Measurements from ENCODE around the gene RAD51B.

The RAD51B gene

DNA sequence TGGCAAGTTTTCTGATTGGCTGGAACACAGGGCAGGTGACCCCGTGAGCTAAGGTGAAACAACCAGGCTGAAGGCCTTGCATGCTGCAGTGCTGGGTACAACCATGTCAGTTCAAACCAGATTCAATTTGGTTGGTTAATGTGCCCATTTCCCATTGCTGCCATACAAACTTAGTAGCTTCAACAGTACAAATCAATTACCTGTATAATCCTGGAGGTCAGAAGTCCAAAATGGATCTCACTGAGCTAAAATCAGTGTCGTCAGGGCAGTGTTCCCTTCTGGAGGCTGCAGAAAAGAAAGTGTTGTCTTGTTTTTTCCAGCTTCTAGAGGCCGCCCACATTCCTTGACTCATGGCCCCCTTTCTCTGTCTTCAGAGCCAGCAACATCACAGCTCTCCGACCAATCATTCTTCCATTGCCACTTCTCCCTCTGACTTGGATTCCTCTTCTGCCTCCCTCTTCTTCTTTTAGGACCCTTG, 751.6 kb downstream of the RAD51B start:
- no peak for DNase-seq

DNA sequence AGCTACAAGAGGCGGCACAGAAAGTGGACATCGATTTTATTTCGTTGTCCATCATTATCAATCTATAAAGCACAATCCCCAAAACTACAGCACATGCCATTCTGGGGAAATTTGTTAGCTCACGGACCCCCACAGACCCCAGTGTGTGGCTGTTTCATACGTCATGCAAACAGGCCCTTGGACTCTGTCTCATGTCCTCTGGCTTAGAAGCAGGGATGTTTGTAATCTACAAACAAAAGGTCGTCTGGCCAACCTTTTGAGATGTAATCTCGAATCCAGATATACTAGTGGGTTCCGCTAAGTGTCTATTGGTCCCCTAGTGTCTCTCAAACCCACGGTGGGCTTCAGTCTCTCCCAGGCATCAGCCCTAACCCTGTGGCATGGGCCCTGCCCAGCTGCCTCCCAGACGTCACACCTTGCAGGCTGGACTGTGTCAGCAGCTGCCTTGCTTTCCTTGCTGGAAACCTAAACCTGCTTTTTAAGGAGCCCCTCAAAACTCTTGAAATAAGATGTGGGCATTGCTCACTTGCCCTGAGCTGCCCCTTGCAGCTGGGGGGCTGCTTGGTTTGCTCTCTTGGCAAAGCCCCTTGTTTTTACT, 752.4 kb downstream of the RAD51B start:
- DNase-seq: no peak

DNA sequence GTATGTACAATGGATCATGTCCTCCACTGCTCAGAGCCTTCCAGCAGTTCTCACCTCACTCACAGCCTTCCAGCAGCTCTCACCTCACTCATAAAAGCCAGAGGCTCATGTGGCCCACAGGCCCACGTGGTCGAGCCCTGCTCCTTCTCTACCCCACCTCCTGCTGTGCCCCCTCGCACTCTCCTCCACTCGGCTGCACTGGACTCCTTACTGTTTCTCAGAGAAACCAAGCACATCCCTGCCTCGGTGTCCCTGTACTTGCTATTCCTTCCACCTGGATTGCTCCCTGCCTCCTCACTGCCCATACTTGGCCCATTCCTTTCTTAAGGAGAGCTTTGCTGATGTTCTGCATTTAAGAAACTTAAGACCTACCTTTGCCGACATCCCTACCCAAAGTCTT, 753.5 kb downstream of the RAD51B start:
- DNase-seq: no peak

DNA sequence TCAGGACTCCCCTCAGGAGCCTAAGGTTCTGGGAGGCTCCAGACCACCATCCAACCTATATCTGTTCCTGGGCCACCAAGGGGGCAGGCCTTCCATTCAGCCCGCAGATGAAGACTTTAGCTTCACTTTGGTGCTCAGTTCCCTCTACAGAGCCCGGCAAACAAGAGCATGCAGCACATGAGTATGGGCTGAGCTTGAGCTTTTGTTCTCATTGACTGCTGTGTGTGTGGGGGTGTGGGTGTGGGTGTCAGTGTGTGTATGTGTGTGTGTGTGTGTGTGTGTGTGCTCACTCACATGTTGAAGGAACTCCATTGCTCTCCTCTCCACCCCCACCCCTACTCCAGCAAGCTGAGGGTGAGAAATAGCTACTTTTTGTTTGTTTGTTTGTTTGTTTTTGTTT, 754.1 kb downstream of the RAD51B start:
- no peak for DNase-seq

DNA sequence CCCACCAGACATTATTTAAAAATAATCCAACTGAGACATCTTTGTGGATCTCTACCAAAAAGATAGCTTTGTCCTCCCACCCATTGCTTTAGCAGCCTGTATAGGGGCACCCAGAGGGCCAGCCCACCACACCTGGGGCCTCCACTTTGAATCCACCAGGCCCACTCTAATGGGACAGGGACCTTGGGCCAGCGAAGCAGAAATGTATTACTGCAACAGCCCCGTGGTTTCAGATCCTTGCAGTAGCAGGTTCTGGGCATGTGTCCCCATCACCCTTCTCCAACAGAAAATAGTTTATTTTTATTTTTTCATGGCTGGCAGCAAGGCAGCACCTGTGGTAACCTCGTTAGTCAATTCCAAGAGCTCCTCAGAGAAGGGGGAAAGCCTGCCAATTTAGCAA, 754.9 kb downstream of the RAD51B start:
- DNase-seq: no peak

DNA sequence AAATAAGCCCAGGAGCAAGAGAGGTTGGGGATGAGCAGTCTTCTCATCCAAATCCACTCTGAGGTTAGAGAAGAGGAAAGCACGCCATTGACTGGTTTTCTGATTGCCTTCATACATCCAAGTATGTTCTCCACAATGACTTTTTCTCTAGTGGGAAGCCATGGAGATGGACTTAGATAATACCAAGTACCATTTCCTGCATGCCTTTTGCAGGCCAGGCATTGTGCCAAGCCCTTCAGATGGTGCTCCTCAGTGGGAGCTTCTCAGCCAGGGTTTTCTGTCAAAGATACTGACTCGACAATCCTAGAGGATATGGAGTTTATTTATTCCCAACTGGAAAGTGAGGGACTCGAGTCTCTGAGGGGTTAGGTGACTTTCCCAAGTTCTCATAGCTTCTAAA, 755.3 kb downstream of the RAD51B start:
- DNase-seq: no peak

DNA sequence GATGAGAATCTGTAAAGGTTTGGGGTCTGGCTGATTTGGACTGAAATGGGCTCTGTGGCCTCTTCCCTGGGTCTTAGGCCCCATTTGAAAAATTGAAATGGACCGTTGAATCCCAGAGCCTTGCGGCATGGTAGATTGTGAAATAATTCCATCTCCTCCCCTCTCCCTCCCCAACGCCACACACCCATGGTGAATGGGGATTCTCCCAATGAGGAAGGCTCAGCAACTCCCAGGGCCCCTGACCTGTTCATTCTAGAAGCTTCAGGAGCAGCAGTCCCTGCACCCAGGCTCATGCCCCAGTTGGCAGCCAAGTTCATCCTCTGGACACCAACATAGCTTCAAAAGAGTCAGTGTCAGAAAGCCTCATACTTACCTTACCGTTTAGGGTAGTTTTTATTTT, 755.8 kb downstream of the RAD51B start:
- DNase-seq: no peak

DNA sequence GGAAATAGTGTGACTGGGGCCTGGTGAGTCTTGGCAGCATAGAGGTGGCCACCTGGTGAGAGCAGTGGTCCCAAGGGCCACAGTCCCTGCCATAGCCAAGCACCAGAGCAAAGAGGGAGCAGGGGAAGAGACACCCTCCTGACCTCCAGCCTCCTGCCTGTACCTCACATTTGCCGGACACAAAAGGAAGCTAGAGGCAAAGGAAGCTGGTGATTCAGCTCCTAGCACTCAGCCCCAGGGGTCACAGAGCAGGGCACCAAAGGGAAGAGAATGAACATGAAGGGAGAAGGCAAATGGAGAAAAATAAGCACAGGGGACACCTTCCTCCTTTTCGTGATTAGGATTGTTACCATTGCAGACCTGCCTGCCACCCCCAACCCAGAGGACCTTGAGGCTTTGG, 756.5 kb downstream of the RAD51B start:
- DNase-seq: no peak

DNA sequence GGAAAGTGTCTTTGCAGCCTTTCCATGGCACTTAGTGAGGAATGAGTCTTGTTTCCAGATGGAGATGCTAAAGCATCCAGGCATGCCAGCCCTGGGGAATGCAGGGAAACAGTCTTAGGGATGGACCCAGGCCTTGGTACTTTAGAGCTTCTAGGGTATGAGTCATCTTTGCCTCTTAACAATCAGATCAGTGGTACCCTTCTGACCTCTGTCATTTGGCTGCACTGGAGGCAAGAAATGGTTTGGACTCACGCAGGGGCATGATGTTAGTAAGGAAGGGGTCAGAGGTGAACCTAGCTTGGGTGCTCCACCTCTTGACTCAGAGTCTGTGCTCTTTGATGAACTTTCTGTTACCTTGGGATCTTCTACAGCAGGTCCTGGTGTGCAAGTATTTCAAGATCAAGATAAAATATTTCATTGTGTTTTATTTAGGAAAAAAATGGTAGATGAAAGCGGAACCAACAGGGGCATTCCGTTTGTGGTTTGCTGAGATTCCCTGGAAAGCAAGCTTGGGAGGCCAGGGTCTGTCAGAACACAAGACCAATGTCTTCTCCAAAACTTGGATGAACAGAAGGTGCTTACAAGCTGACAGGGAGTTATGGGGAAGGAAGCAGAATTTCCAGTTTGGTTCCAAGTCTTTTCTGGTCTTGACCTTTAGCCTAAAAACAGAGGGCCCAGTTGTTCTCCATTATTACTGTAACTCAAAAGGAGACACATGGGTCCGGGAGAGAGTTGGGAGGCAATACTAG, 757.1 kb downstream of the RAD51B start:
- no peak for DNase-seq

DNA sequence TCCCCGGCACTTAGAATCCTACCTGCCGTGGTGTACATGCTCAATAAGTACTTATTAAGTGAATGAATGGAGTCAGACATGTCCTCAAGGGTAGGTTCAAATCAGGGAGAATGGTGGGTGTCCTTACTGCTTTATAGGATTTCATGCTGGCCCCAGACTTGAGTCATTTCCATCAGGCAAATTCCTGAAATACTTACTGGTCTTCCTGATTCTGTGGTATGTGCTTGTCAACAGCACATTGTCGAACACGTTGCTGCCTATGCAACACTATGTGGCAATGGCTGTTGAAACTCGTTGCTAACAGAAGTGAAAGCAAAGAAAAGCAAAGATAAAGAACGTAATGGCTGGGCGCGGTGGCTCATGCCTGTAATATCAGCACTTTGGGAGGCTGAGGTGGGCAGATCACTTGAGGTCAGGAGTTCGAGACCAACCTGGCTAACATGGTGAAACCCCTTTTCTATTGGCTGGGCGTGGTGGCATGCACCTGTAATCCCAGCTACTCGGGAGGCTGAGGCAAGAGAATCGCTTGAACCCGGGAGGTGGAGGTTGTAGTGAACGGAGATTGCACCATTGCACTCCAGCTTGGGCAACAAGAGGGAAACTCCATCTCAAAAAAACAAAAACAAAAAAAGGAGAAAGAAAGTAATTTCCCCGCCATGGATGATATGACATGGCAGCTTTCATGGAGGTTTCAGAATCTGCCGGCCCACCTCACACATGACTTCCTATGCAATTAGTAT, 758.4 kb downstream of the RAD51B start:
- no peak for DNase-seq

DNA sequence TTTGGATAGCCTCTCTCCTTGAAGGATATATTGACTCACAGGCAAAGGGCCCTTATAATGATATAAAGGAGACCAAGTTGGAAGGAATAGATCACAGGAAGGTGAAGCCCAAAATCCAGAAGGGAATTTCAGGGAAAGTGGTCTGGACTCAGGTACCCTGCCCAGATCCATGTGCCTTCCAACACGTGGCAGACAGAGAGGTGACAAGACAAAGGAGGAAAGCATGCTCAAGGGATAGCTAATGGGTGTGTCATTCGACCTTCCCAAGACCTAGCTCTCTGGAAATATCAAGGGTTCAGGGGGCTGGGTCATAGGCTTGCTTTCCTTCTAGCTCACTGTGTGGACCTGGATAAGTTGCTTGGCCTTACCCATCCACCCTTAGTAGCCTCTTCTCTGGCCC, 759.0 kb downstream of the RAD51B start:
- DNase-seq: no peak

DNA sequence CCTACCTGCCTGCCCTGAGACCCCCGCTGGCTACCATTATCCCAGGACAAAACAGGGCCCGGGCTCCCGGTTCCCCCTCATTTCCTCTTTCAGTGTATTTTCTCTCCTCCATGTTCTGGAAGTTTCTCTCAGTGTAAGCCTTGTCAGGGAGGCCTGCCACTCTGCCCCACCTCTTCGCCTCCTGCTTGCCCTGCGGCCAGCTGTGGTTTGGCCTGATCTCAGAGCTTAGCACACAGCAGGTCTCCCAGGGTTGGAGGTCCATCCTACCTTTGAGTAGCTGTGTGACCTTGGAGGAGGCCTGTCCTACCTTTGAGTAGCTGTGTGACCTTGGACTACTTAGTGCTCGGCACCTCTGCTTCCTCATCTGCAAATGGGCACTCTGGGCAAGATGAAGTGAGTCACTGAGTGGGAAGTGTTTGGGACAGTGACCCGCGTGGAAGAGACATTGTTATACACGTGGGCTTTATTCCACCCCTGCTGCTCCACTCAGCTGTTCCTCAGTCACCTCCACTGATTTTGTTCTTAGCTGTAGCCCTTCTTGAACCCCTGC, 760.6 kb downstream of the RAD51B start:
- DNase-seq: no peak

DNA sequence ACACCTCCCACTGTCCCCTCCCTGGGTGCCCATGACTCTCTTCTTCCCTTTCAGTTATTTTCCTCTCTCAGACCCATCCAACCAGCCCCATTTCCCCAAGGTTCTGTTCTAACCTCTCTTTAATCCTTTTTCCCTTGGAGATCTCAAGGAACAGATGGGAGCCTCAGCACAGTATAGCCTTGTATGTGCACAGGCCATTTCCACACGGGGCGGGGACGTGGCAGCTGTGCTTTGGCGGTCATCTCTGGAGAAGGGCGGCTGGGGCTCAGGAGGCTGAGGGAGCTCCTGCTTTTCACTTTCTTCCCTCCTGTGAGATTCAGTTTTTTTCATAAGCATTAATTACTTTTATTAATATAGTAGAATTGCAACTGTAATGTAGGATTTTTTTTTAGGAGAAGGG, 761.1 kb downstream of the RAD51B start:
- DNase-seq: no peak

DNA sequence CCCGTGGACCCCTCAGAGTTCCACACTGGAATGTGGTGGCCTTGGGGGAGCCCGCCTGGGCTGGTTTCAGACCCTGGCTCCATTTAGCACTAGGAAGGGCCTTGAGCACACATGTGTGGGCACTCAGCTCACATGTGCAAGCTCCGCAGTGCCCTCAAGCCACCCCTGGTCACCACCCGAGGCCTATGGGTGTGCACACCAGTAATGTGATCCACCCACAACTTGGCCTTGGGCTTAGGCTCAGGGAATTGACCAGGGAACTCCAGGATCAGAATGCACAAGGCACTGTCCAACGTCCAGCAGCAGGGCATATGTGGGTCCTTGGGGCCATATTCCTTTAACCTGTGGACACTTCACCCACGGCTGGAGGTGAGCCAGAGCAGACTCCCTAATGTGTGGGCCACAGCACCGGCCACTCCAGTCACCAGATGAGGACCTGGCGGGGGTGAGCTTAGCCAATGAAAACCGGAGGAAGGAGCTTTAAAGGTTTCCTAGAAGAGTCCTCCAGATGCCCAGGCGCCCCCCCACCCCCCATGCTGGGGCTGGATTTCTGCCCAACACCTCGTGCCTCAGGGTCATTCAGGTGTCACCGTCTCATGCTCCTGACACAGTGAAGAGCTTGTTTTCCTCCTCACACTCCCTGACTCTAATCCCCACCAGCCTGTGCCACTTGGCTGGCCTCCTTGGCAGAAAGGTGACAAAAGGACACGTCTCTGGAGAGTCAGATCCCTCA, 764.1 kb downstream of the RAD51B start:
- no peak for DNase-seq

DNA sequence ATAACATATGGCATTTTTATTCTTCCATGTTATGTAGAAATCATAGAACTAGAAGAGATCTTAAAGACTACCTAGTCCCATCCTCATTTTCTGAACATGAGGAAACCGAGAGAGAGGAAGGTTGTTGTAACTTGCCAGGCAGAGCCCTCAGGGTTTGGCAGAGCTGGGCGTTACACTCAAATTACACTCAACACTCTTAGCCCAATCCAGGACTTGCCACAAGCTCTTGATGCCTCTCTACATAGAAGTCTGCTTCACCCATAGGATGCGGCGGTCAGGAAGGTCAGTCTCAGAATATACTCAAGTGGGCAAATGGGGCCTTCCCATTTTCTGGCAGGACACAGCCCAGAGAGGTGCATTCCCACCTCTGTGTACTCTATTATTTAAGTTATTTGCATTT, 765.2 kb downstream of the RAD51B start:
- no peak for DNase-seq

DNA sequence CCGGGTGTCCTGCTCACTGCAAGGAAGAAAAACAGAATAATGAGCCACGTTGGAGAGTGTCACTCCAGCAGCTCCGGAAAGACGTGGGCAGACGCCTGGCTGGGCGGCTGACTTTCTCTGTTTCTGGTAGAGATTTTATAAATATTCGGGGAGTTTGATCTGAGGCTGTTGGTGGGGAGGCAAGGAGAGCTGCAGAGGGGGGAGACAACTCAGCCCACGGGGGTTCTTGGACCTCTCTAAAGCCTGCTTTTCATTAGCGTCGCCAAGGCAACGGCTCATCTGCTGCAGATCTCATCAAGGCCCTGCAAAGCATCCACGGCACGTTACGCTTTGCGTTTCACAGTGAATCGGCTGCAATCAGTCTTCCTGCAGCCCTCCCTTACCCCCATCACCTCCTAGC, 766.1 kb downstream of the RAD51B start:
- no peak for DNase-seq

DNA sequence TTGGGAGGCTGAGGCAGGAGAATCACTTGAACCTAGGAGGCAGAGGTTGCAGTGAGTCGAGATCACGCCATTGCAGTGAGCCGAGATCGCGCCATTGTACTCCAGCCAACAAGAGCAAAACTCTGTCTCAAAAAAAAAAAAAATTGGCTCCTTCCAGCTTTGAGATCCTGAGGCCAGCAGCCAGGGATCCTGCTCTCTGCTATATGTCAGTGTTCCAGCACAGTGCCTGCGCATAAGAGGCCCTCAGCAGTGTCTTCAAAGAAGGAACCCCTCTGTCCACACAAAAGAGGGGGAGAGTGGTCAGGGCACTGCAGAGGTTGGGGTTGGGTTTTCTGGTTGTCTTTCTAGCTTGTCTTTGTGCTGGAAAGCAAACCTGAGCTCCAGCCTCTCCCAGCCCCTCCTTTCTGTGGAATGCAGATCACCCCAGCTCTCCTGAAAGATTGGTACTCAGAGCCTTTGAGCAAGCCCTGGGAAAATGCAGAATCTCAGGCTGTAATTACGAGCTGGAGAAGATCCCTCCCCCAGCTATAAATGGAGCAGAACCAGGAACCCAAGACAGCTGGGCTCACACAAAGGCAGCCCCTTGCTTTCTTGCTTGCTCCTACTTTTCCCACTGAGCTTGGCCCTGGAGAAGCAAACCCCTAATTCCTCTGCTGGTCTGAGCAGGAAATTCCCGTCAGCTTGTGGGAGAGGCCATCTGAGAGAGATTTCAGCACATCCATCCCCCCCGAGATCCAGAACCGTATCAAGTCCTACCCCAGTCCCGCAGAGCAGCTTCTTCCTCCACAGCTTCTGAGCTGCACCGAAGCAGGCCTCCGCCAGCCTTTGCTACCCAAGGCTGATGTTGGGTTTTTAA, 767.5 kb downstream of the RAD51B start:
- DNase-seq: no peak

DNA sequence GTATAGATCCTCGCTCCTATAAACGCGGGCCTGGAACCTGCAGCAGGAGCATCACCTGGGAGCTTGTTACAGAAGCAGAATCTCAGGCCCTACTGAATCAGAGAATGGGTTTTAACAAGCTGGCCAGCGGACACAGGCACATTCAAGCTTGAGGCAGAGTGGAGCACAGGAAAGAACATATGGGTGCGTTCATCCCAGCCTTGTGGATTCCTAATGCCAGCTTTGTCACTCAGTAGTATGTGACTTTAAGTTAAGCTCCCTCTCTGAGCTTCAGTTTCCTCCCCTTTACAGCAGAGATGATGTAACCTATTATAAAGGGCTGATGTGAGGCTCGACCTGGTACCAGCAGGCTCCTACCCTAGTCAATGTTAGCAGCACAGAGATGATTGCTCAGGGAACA, 768.4 kb downstream of the RAD51B start:
- DNase-seq: no peak

DNA sequence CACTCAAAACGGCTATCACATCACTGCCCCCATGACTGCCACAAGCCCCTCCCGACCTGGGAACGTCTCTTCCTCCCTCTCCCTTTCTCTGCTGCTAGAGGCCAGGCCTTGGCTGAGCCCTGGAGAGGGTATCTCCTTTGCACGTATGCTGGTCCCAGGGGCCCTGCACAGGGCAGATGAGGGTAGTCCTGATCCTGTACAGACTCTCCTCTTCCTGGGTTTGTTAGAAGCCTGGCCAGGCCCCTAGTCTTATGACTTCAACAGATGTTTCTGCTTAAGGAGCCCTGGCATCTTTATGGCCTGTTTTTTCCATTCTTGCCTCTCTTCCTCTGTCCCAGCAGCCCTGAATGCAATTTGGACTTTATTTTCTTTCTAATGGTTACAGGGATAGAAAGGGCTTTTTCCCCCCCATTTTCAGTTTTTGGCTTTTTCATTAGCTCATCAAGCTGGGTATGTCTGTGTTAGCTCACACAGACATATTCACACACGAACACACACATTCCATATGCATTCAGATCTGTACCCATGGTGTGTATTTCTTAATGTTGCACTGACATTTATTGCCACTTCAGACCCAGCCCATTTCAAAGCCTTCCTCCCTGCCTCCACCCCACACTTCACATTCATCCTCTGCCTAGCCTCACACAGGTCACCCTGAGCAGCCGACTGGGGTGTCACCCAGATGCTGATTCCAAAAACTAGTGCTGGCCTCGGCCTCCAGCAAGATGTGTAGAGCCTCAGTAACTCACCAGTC, 770.0 kb downstream of the RAD51B start:
- no peak for DNase-seq

DNA sequence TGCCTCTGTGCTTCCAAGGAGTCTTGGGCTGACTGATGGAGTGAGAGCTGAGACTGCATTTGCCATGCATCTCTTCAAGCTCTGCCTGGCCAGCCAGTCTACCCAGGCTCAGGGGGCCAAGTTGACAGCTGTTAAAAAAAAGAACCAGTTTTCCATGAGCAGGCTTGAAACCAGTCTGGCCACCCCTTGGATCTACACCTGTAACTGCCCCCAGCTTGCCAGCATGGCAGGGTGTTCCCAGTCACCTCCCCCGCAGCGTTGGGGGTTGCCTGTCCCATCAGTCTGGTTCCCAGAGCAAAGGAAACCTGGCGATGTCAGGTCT, 770.6 kb downstream of the RAD51B start:
- no peak for DNase-seq

DNA sequence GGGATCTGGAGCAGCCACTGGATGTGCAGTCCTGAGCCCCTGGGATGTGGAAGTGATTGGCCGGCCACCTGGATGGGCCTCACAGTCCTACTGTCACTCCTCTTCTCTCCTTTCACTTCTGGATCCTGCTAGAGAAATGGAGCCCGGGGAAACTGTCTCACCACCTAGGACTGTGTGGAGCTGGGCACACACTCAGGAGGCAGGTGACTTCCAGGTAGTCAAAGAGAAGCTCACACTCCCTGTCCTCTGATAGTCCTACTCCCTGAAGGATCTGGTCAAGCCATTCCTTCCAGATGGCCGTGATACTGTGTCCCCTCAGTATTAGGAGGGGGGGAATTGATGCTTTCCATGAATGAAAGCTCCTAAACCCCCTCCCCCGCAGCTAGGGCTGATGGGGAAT, 772.2 kb downstream of the RAD51B start:
- DNase-seq: no peak

Data from OCI-M1 (cell line).